Heart right ventricle (tissue), 16 donors: Measurements from ENCODE around the gene SETDB1. TPM values are rescaled to one million over a fixed set of nuclear protein-coding genes. Genes with fewer than 3 reads are reported as not detected.
A peak's percentile ranks its signal among the peaks of the same experiment; 100 is the strongest.

ENCODE experiments used
- ATAC-seq, 8 donors: fragments of 200-7000 bp; cut with Tn5 transposase; one replicate each; pipeline ENCODE4 v1.9.1; 2020; ENCODE audit warnings: mild to moderate bottlenecking in 8 of 8, moderate library complexity in 8 of 8, moderate number of reproducible peaks in 1 of 8
- DNase-seq, 2 donors: peaks; one replicate each; pipeline ENCODE4 v3.0.0-alpha.2; 2020
- H3K27ac ChIP-seq, 10 donors: fragments of 200-600 bp; sonication (generic) in 2 of 10; one replicate each; pipeline versions ENCODE4 v1.5.0 to v1.8.0; 2020 to 2022; ENCODE audit warnings: mild to moderate bottlenecking in 3 of 10
- H3K27me3 ChIP-seq, 7 donors: fragments of 200-600 bp; one replicate each; pipeline ENCODE4 v1.8.0; 2021 to 2022; ENCODE audit warnings: mild to moderate bottlenecking in 2 of 7
- H3K36me3 ChIP-seq, 9 donors: fragments of 200-600 bp; sonication (generic) in 1 of 9; one replicate each; pipeline versions ENCODE4 v1.5.0 to v1.8.0; 2020 to 2022; ENCODE audit warnings: mild to moderate bottlenecking in 2 of 9
- H3K4me1 ChIP-seq, 9 donors: fragments of 200-600 bp; sonication (generic) in 1 of 9; one replicate each; pipeline versions ENCODE4 v1.5.0 to v1.8.0; 2020 to 2022; ENCODE audit warnings: mild to moderate bottlenecking in 4 of 9
- H3K4me3 ChIP-seq, 10 donors: fragments of 200-600 bp; sonication (generic) in 2 of 10; one replicate each; pipeline versions ENCODE4 v1.5.0 to v1.8.0; 2020 to 2022; ENCODE audit warnings: mild to moderate bottlenecking in 7 of 10, moderate library complexity in 2 of 10
- H3K9me3 ChIP-seq, 11 donors: fragments of 200-600 bp in 10 of 11; sonication (generic) in 2 of 11; one replicate each; pipeline versions ENCODE4 v1.5.0 to v1.8.0; 2013 to 2022; ENCODE audit warnings: mild to moderate bottlenecking in 2 of 11, control low read depth in 1 of 11, moderate library complexity in 1 of 11
- CTCF ChIP-seq, 9 donors: fragments of 200-600 bp; sonication (generic) in 2 of 9; IDR thresholded peaks; one replicate each; pipeline versions ENCODE4 v1.5.0 to v1.8.0; 2021 to 2022; ENCODE audit warnings: antibody characterized with exemption in 9 of 9, mild to moderate bottlenecking in 5 of 9, moderate library complexity in 1 of 9
- WGBS, 2 donors: extraction: QIAGEN DNeasy Blood & Tissue Kit; methylation state at CpG; one replicate each; pipeline ENCODE4 v1.1.7; 2013; ENCODE audit warnings: inconsistent platforms in 1 of 2; 5-methylcytosine and 5-hydroxymethylcytosine counted together
- intact Hi-C, 10 donors: fragments of 100-400 bp; cut with DNase I; formaldehyde crosslinking; loops; one replicate each; pipeline versions ENCODE4 v1.11.1 to v1.14.2; 2022
- polyA plus RNA-seq, 2 donors: library from polyadenylated mRNA; stranded (reverse); fragments of 200-250 nt; gene quantifications; one replicate each; pipeline ENCODE4 v1.2.3, GENCODE V29; 2013
- total RNA-seq, 10 donors: library from RNA; stranded (reverse); fragmentation: NEBNext Ultra II Directional in 3 of 10; extraction: Animal tissue kit (Norgen Biotek cat#: 25700) in 3 of 10; gene quantifications; one replicate each; pipeline versions ENCODE4 v1.2.1 to v1.2.4, GENCODE V29; 2021 to 2023
- donor health status: Arrhythmogenic right ventricular cardiomyopathy.
- donor health status: ischemic (EF 13 %, LVEDD 7.1; RV severe dilation, severe dysfunction).
- donor health status: healthy with polysubstance abuse.
- donor health status: DM: no; HTN: yes; CAD: no.
- donor health status: DM: no; HTN: no; CAD: no.
- donor health status: ischemic (EF 25% LVEDD 6.9; RV normal size, moderate dysfunction).
- donor health status: ischemic (EF 25% LVEDD 5.7; RV mildly dilated, moderate dysfunction).
- donor health status: healthy.
- donor health status: DM: yes; HTN: yes; CAD: no.
- donor health status: Ischemic cardiomyopathy.
- donor health status: ischemic (EF 35%, LVEDD 5.7; RV mildly dilated, moderate dysfunction).
- donor health status: nonischemic (EF 11% LVEDD 7.7; RV severe dilation, severe dysfunction).
- donor health status: DM: yes; HTN: yes; CAD: no.
- donor health status: PGD.
- donor health status: ischemic (EF 29% LVEDD 5.4; RV normal size, mild dysfunction).
- donor health status: nonischemic (EF 23%, LVEDD 6.1; RV moderate dilation, normal function).

SETDB1 gene
- total and polyA plus RNA-seq, 12 donors, result 9.1 to 23.8 (median 17.6) TPM

GRCh38 chr1:150909585-150910180 lies 16.5 kb upstream of the SETDB1 start:
- TF ChIP-seq CTCF (IDR thresholded peaks at IDR 0.05), result no peak
- no peaks in the 10 kb centered on the region for H3K36me3 ChIP-seq
- WGBS, 2 donors, result 86 to 88% methylated on average over 4 of the region's 4 CpGs
- no peaks in the 10 kb centered on the region for H3K27me3 ChIP-seq
- H3K9me3 ChIP-seq, result no peaks in the 10 kb centered on the region
- intact Hi-C loops, result no loop called here
- DNase-seq (no peak), ATAC-seq (no peak)
- H3K27ac ChIP-seq, result no peak overlapping the region
- no peak overlapping the region for H3K4me3 ChIP-seq
- no peaks in the 10 kb centered on the region for H3K4me1 ChIP-seq

- no peaks in the 10 kb centered on the region for H3K4me1 ChIP-seq
- no peak for TF ChIP-seq CTCF (IDR thresholded peaks at IDR 0.05)
- H3K4me3 ChIP-seq, result no peak overlapping the region
- no peaks in the 10 kb centered on the region for H3K9me3 ChIP-seq
- DNase-seq, result no peak
- H3K36me3 ChIP-seq, result no peaks in the 10 kb centered on the region
- no peaks in the 10 kb centered on the region for H3K27me3 ChIP-seq
- ATAC-seq, result no peak
- intact Hi-C loops, result no loop called here
- no peak overlapping the region for H3K27ac ChIP-seq
Observed at GRCh38 chr1:150912623-150913022, 13.5 kb upstream of the SETDB1 start.

GRCh38 chr1:150917387-150917786 lies 8.8 kb upstream of the SETDB1 start:
- no peak overlapping the region for H3K27ac ChIP-seq
- no peaks in the 10 kb centered on the region for H3K9me3 ChIP-seq
- ATAC-seq (no peak), DNase-seq (no peak)
- intact Hi-C loops, result no loop called here
- no peaks in the 10 kb centered on the region for H3K27me3 ChIP-seq
- WGBS, 2 donors, result 82 to 91% methylated on average over 7 of the region's 7 CpGs
- H3K4me1 ChIP-seq, result peaks cover 0 to under 1% (median 0%) of the 10 kb centered on the region in 9 donors
- no peaks in the 10 kb centered on the region for H3K36me3 ChIP-seq
- no peak overlapping the region for H3K4me3 ChIP-seq
- TF ChIP-seq CTCF (IDR thresholded peaks at IDR 0.05), result no peak

GRCh38 chr1:150922519-150922975 lies 3.6 kb upstream of the SETDB1 start:
- Histone ChIP-seq H3K9me3 (no peaks in the 10 kb centered on the region), H3K36me3 (peaks cover 0 to 4% (median 0%) of the 10 kb centered on the region in 9 donors), H3K4me1 (peaks cover 0 to 23% (median 10%) of the 10 kb centered on the region in 9 donors), H3K4me3 (no peak overlapping the region), H3K27me3 (no peaks in the 10 kb centered on the region), H3K27ac (no peak overlapping the region)
- ATAC-seq (peak in 2 of 8 donors; percentile 22 to 36), DNase-seq (peak in 1 of 2 donors; percentile 63)
- intact Hi-C loops, result loop anchor here in 5 of 10 donors (5.0 to 10.0 kb wide), 4 partner anchors 45 to 218 kb away; partner anchors contain the start of gene ARNT (in 3 of the 5)
- peak; percentile 40 to 78 (median 70) for TF ChIP-seq CTCF (IDR thresholded peaks at IDR 0.05)
- WGBS, 2 donors, result 42 to 48% methylated on average over 2 of the region's 2 CpGs
